ENCODE measurements around the gene PPT1.

Gene PPT1

DNA sequence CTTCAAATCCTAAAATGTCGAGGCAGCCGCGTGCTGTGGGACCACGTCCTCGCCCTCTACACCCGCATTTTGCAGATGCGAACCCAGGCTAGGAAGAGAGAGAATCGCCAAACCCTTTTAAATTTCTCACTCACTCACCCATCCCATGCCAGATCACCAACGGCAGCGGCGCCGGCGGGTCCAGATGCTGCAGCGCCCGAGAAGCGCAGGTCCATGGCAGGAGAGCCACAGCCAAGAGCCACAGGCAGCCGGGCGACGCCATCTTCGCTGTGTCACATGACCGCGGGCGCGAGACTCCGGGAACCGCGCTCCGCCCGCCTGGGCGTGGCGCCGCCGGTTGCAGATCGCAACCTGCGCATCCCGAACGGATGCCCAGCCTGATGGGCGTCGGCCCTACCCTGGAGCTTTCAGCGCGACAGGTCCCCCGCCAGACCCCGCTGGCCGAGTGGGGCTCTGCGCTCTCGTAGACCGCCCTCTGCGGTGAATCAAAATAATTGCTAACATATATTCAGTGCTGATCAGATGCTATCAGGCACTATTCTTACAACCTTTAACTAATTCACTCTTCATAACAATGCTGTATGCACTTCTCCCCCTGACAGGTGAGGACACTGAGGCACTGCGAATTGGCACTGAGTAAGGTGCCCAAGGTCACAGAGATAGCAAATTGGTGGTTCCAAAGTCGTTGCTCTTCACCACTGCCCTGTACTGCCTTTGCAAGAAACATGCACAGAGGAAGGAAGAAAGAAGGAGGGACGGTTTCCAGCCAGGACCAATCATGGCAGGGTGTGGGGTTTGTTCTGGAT, at the start of gene PPT1:
TSS of gene PPT1 (minus strand) at position 276 of the 806 bp plus-strand sequence. CDS start at position 262, 14 bp downstream.
- TF ChIP-seq, protein P1, sequence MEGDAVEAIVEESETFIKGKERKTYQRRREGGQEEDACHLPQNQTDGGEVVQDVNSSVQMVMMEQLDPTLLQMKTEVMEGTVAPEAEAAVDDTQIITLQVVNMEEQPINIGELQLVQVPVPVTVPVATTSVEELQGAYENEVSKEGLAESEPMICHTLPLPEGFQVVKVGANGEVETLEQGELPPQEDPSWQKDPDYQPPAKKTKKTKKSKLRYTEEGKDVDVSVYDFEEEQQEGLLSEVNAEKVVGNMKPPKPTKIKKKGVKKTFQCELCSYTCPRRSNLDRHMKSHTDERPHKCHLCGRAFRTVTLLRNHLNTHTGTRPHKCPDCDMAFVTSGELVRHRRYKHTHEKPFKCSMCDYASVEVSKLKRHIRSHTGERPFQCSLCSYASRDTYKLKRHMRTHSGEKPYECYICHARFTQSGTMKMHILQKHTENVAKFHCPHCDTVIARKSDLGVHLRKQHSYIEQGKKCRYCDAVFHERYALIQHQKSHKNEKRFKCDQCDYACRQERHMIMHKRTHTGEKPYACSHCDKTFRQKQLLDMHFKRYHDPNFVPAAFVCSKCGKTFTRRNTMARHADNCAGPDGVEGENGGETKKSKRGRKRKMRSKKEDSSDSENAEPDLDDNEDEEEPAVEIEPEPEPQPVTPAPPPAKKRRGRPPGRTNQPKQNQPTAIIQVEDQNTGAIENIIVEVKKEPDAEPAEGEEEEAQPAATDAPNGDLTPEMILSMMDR (IDR thresholded peaks at IDR 0.05) = no peak

DNA sequence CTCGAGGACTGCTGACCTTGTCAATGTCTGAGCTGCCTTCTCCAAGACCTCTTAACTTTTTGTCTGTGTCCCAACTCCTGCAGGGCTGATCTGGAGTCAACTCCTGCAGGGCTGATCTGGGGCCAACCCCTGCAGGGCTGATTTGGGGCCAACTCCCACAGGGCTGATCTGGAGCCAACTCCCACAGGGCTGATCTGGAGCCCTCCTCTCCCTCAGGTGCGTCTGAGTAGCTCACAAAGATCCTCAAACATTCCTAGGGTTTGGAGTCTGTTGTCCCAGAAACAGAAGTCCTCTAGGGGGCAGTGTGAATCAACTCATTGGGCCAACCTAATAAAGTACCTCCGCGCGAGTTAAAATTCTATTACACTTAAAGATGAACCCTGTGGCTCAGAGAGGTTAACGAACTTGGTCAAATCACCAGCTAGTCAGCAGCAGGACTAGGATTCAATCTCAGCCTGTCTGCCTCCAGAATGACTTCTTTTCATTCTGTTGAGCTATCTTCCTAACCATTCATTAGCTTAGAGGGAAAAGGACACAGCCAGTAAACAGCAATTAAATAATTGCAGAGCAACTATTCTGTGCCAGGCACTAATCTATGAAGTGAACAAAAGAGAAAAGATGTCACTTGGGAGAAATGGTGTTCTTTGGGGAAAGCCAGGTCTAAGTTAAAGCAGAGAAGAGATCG, 47.0 kb upstream of the PPT1 start:
- TF ChIP-seq, protein P1 (IDR thresholded peaks at IDR 0.05) = peak; percentile 74

DNA sequence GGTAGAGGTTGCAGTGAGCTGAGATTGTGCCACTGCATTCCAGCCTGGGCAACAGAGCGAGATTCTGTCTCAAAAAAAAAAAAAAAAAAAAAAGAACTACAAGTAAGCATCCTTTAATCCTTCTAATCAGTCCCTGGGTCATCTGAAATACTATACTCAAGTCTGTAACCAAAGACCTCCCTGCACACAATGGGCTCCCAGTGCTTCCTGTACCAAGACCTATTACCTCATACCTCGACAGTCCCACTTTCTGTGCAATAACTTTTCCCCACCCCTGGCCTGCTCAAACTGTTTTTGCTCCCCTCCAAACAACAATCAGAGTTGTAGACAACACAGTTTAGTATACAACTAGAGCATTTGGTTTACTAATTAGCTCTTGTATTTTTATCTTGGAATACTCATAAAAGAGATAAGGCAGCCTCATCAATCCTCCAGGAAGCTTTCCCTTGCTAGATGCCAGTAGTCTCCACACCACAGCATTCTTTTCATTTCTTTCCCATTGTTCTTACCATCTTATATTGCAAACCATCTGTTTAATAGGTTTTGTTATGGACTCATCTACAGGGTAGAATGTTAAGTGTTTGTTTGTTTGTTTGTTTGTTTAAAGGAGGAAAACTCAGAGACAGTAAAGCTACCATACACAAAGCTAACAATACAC, 45.0 kb upstream of the PPT1 start:
- TF ChIP-seq, protein P1 (IDR thresholded peaks at IDR 0.05) = no peak

DNA sequence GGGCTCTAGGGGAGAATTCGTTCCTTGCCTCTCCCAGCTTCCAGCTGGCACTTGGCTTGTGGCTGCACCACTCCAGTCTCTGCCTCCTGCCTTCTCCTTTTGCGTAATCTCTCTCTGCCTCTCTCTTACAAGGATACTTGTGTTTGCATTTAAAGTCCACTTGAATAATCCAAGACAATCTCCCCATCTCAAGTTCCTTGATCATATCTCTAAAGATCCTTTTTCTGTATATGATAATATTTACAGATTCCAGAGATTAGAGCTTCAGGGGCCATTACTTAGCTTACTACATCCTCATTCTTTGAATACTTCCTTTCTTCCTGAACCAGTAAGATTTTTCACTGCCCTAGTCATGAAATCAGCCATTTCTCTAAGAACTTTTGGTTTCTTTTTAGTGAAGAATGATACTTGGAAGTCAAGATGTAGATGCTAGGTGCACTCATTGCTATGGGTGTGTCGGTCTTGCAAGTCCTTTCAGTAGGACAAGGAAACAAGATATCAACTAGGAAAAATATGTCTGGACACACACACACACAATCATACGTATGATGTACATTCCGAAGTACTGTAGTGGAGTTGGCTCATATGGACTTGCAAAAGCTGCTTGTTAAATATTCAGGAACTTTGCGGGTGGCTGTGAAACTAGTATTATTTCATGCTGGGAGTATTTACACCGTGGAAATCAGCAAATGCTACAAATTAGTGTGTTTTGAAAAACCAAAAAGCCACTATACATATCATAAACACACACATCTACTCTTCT, 43.3 kb upstream of the PPT1 start:
- TF ChIP-seq, protein P1 (IDR thresholded peaks at IDR 0.05) = no peak

DNA sequence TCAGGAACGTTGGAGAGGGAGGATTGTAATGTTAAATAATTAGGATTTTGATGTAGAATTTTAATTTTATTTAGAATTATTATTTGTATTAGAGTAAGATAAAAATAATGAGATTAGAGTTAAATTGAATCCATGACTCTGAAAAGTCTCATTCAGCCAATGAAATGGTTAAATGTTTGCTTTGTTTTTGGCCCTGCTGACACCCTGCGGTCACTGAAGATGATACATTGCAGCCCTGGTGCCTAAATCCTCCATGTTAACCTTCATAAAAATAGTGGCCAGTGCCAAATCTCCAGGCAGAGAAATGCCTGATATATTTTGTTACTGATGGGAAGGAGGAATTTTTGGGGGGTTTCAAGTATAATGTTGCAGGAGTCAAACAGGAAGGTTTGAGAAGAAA, 36.8 kb upstream of the PPT1 start:
- TF ChIP-seq, protein P1 (IDR thresholded peaks at IDR 0.05) = no peak

DNA sequence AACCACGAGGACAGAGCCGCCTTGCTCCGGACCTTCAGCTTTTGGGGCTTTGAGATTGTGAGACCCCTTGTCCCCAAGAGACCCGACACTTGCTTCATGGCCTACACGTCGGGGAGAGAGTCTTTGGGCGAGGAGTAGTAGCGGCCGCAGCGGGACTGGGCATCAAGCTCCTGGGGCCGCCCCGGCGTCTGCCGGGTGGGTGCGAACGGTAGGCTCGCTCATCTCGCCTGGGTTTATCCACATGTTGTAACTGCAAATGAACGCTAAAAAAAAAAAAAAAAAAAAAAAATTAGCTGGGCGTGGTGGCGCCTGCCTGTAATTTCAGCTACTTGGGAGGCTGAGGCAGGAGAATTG, 36.2 kb upstream of the PPT1 start:
- TF ChIP-seq, protein P1 (IDR thresholded peaks at IDR 0.05) = no peak
